DMS79 treated with DMSO at 0.1 percent for 48 hours (cell line): ENCODE data around the gene FAM3B.

Experiments
- DNase-seq: peaks from one replicate; lab custom pipeline; 2025; lab: John Stamatoyannopoulos, UW

The FAM3B gene

GRCh38 chr21:41397471-41397891 is 80.9 kb downstream of the FAM3B start:
- no peak for DNase-seq

DNA sequence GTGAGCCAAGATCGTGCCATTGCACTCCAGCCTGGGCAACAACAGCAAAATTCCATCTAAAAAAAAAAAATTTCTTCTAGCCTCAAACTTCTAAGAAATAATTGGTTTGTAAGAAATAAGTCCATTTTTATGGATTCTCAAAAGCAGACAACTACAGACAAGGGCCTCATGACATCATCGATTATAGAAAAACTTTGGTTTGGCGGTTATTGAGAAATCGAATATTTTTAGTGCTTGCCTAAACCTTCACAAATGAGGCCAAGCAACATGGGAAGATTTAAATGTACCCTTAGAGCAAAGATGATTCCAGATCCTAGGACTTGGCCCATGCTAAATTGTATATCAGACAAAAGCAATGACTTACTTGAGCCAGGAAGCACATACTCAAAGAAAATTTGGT is 81.7 kb downstream of the FAM3B start:
- no peak for DNase-seq

GRCh38 chr21:41398831-41399230 is 82.2 kb downstream of the FAM3B start:
- no peak for DNase-seq

- DNase-seq, result no peak
These were observed 82.7 kb downstream of the FAM3B start for GRCh38 chr21:41399246-41399800.

DNA sequence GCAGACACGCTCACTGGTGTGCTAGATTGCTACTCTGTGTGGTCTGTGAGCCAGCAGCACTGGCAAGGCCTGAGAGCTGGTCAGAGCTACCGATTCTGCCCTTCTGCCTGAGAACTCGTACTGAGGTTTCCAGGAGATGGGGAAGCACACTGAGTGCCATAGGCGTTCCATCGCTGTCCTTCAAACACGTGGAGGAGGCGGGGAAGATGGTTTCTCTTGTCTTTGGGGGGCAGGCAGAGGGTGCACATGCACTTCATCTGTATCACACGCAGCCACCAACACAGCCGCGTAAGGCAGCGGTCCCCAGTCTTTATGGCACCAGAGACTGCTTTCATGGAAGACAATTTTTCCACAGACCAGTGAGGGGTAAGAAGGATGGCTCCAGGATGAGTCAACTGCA is 85.6 kb downstream of the FAM3B start:
- DNase-seq, result no peak

GRCh38 chr21:41402796-41403195 is 86.2 kb downstream of the FAM3B start:
- DNase-seq, result no peak

- DNase-seq, result no peak
These were observed 86.7 kb downstream of the FAM3B start for GRCh38 chr21:41403331-41403730.

DNA sequence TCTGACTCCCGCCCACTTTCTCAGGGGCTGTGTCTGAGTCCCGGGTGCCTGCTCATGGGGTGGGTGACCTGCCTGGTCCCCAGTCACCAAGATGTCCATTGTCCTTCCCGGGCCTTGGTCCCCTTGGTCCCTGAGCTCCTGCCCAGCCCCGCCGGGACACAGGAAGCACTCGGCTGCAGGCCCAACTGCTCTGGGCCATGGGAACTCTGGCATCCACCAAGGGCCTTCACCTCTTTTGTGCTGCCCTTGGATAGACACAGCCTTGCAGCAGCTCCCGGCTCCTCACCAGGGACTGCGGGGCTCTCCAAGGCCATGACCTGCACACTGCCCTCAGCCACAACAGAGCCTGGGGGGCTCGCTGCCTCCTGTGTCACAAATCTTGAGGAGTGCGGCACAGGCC is 87.4 kb downstream of the FAM3B start:
- no peak for DNase-seq

DNA sequence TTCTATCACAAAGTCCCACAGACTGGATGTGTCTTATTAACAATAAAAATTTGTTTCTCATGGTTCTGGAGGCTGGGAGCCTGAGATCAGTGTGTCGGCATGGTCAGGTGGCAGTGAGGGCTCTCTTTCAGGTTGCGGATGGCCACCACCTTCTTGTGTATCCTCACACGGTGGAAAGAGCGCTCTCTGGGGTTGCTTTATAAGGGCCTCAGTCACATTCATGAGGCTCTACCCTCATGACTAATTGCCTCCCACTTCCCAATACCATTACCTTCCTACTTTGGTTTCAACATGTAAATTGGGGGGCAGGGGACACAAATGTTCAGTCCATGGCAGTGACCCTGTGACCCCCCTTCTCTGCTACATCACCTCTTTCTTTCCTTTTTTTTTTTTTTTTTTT is 88.7 kb downstream of the FAM3B start:
- no peak for DNase-seq

DNA sequence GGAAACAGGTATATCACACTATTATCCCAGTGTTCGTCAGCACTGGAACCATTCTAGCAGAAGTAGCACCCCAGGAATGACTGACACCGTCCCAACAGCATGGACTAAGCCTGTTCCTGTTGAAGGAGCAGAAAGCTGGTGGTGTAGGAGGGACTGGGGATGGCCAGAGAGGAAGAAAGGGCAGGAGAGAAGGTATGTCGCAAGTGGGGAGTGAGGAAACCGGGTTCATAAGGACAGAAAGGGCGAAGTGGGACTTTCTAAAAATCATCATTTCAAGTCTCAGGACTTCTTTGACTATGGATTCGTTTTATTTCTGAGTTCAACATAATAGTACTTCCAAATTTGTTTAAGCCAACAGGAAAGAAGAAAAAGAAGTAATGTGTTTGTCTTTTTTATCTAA is 89.7 kb downstream of the FAM3B start:
- DNase-seq, result no peak
